Measurements from ENCODE around the gene C12orf43. TPM values are rescaled to one million over a fixed set of nuclear protein-coding genes. Genes with fewer than 3 reads are reported as not detected.

Gene C12orf43
- total RNA-seq, 1 donor from 2014 or later: 18.0 TPM

DNA sequence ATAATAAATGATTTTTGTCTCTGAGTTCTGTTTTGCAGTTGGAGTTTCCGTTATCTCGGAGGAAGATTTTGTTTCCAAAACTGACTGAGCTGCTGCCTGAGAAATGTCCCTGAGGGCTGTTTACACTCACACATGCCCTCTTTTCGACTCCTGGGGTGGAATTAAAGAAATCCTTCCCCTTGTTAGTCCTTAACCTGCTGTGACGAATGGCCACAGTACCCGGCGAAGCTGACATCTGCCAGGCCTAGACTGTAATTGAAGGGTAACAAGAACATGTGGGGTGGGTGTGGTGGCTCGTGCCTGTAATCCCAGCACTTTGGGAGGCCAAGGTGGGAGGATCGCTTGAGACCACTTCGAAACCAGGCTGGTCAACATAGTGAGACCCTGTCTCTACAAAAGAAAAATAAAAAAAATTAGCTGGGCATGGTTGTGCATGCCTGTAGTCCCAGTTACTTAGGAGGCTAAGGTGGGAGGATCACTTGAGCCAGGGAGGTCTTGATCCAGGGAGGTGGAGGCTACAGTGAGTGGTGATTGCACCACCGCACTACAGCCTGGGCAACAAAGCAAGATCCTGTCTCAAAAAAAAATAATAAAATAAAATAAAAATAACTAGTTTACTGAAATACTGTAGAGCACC is 14.4 kb upstream of the C12orf43 start:
- DNase-seq (ENCODE audit: low spot score): no peak

- no peak for DNase-seq (ENCODE audit: low spot score)
Measured at GRCh38 chr12:121026274-121027045, 10.2 kb upstream of the C12orf43 start.

GRCh38 chr12:121025442-121026226 is 9.3 kb upstream of the C12orf43 start:
- DNase-seq (ENCODE audit: low spot score): no peak

GRCh38 chr12:121023799-121024198 is 7.5 kb upstream of the C12orf43 start:
- no peak for DNase-seq (ENCODE audit: low spot score)

GRCh38 chr12:121022713-121023112 is 6.4 kb upstream of the C12orf43 start:
- no peak for DNase-seq (ENCODE audit: low spot score)

GRCh38 chr12:121021754-121022153 is 5.5 kb upstream of the C12orf43 start:
- DNase-seq (ENCODE audit: low spot score): no peak

- DNase-seq (ENCODE audit: low spot score): no peak
Measured at GRCh38 chr12:121018860-121019617, 2.8 kb upstream of the C12orf43 start.

DNA sequence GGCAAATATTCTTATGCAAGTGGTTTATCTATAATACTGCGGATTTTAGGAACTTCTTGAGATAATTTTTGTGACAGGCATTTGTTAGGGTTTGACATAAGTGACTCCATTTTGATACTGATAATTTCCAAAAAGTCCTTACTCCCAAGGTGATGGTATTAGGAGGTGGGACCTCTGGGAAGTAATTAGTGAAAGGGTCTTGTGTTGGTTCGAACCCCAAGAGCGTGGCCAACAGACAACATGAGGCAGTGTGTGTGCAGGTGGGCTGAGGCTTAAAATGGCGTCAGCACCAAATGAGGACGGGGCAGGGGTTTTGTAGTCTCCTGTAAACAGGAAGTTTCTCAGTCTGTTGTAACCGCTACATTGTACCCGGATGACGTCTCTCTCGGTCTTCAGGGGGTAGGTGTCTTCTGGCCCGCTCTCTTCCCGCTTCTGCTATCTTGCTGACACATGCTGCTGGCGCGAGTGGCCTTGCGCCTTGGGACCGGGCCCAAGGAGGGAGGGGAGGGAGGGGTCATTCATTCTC is 1.7 kb upstream of the C12orf43 start:
- no peak for DNase-seq (ENCODE audit: low spot score)

- DNase-seq (ENCODE audit: low spot score): no peak
Measured at GRCh38 chr12:121013715-121014114, 2.6 kb downstream of the C12orf43 start.

DNA sequence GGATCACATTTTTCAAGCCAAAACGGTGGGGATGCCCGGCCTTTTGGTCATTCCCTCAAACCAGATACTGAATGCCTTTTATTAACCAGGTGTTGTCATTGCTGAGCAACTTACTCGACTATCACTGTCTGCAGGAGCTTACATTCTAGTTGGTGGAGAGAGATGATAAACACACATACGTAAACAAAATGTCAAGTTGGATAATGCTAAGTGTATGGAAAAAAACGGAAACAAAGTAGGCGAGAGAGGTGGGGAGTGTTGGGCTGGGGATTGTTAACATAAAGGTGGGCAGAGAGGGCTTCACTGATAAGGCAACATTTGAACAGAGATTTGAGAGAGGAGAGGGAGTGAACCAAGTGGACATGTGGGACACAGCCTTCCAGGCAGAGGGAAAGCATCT is 4.5 kb downstream of the C12orf43 start:
- no peak for DNase-seq (ENCODE audit: low spot score)

DNA sequence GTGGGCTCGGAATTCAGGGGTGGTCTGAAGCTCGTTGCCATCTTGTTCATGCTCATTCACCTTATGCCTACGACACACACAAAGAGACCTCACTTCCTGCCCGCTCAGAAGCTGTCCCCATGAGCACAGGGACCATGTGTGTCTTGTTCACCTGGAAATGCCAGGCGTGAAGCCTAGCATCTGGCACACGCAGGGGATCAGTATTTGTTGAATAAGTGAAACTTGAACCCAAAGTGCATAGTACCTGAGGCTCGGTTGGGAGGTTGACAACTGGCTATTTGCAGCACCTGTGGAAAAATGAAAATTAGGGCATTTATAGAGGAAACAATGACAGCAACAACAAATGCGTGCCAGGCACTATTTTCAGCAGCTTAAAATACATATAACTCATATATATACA is 5.4 kb downstream of the C12orf43 start:
- no peak for DNase-seq (ENCODE audit: low spot score)

- no peak for DNase-seq (ENCODE audit: low spot score)
Measured at GRCh38 chr12:121009741-121010140, 6.5 kb downstream of the C12orf43 start.

DNA sequence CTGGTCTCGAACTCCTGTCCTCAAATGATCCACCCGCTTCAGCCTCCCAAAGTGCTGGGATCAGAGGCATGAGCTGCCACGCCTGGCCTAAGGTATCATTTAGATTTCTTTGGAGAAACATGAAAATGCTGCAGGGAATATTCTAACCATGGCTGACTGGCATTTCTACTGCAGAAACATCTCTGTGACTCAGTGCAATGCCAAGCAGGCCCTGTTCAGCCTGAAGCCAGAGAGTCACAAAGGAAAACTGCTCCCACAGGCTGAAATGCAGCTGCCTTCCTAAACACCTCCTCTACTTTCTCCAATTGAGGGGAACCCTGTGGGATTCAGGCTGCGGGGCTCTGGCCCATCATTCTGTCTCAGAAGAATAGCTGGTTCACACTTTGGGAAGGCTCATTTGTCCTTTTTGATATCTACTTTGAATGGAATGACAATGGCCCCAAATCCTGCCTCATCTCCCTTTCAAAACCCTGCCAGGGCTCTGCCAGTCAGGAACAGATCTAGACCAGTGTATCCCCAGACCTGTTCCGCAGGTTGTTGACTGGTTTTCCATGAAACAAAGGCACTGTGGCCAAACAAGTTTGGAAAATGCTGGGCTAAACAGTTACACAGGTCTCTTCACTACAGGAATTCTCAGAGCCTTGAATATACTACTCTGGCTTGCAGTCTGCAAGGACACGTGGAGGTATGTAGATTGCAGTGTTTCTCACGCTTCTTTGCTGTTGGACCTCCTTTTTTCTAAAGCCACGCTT is 7.8 kb downstream of the C12orf43 start:
- no peak for DNase-seq (ENCODE audit: low spot score)

DNA sequence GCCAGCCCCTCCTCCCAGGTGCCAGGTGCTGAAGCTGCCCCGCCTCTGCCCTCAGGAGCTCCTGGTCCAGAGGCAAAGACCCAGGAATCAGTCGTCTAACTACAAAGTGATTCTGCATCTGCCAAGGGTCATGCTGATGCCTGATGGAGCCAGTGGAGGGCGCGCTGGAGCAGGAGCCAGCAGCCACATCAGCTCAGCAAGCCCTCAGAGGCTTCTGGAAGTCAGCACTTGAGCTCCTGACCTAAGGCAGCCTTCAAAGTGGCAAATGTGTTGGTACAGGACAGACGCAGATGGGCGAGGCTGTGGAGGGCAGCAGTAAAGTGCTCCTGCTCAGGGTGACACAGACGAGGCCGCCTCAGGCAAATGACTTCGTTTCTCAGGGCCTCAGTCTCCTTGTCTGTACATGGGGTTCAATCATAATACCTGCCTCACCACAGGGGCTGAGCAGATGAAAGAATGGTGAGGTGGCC is 10.9 kb downstream of the C12orf43 start:
- no peak for DNase-seq (ENCODE audit: low spot score)

- DNase-seq (ENCODE audit: low spot score): no peak
Measured at GRCh38 chr12:121004253-121004815, 12.0 kb downstream of the C12orf43 start.

- no peak for DNase-seq (ENCODE audit: low spot score)
Measured at GRCh38 chr12:121003650-121004049, 12.6 kb downstream of the C12orf43 start.

- no peak for DNase-seq (ENCODE audit: low spot score)
Measured at GRCh38 chr12:121001841-121002483, 14.3 kb downstream of the C12orf43 start.

DNA sequence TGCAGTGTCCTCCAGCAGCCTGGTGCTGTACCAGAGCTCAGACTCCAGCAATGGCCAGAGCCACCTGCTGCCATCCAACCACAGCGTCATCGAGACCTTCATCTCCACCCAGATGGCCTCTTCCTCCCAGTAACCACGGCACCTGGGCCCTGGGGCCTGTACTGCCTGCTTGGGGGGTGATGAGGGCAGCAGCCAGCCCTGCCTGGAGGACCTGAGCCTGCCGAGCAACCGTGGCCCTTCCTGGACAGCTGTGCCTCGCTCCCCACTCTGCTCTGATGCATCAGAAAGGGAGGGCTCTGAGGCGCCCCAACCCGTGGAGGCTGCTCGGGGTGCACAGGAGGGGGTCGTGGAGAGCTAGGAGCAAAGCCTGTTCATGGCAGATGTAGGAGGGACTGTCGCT is 15.2 kb downstream of the C12orf43 start:
- DNase-seq (ENCODE audit: low spot score): no peak

- DNase-seq (ENCODE audit: low spot score): no peak
Measured at GRCh38 chr12:121000530-121000929, 15.8 kb downstream of the C12orf43 start.
